Head of caudate nucleus (tissue), 42 donors: ENCODE results near the gene TRIM40.

Experiments used
- DNase-seq, 42 donors: peaks; one replicate each; pipeline versions ENCODE4 v3.0.0 to v3.0.0-alpha.2; 2020 to 2021; ENCODE audit warnings: mixed read lengths in 7 of 42
- intact Hi-C: fragments of 100-400 bp; cut with DNase I; formaldehyde crosslinking; loops from one replicate; pipeline ENCODE4 v1.15.0; 2022

The TRIM40 gene

DNA sequence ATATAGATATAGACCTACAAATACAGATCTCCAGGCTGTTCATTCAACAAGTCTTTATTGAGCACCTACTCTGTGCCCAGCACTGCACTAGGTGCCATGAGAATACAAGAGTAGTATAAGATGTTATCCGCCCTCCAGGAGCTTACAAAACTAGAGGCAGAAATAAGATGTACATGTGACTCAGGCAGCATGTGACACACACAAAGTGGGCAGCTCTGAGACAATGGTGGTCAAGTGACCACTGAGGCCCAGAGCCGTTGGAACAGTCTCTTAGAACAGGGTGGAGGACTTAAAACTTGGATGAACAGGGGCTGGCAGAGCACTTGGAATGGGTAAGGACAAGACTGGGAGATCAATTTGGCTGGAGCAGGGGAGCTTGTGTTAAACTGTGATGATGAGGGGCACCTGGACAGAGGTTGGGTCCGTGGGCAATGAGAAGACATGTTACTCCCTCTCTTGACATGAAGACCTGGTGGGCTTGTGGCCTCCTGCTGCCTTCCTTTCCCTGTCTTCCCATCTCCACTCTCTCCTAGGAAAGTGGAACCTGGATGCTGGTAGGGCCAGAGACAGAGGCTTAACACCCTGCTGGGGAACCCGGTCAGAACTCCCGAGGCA, 48.6 kb downstream of the TRIM40 start:
- DNase-seq, result no peak
- intact Hi-C loops, result no loop called here

DNA sequence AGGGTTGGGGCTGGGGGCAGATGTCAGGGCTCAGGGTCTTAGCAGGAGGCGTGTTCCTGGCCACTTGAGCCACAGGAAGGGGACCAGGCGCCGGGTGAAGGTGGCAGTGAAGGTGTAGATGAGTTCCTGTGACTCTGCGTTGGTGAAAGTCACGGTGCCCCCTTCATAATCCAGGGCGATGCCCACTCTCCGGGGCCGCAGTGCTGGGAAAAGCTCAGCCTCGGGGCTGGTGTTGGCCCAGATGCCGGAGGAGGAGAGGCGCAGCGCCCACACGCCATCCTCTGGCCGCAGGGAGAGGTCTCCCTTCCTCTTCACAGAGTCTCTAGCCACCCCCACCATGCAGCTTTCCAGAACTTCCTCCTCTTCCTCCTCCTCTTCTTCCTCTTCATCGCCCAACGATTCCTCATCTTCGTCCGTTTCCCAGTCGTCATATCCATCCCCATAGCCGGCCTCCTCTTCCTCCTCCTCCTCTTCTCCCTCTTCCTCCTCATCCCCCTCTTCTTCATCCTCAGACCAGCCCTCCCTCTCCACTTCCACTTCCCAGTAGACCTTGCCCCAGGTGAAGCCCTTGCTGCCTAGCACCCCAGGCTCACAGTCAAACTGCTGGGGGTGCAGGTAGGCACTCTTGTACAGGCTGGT, 50.0 kb downstream of the TRIM40 start:
- no peak for DNase-seq
- intact Hi-C loops, result no loop called here

DNA sequence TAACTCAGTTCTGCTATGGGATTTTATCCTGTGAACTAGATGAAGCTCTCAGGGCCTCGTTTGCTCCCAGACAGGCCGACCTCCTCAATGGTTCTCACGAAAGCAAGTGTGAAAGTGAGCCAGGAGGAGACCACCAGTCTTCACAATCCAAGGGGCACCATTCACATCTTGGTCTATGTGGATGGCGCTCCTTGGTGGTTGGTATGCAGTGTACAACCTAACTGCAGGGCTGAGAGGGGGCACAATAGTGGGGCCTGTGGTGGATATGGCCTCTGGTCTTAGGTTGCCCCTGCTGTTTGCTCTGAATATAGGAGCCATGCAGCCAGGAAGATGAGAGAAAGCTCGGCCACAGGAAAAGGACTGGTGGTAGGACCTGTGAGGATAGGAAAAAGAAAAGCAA, 52.6 kb downstream of the TRIM40 start:
- DNase-seq, result no peak
- intact Hi-C loops, result no loop called here

DNA sequence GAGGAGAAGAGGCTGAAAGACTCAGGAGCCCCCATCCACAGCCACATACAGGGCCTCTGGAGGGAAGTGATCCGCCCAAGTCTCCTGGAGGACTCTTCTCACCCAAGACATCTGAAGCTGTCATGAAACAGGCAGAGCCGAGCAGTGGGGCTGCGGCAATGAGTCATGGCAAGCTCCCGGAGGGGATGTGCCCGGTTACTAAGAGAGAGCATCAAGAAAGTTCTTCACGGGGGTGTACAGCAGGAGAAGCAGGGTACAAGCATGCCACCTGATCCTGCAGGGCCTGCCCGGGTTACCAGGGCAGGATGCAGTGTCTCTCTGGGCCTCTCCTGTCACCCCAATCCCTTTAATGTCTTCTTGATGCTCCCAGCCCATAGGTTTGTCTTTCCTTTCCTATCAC, 56.1 kb downstream of the TRIM40 start:
- peak; percentile 19 to 91 (median 68) for DNase-seq
- intact Hi-C loops, result no loop called here

DNA sequence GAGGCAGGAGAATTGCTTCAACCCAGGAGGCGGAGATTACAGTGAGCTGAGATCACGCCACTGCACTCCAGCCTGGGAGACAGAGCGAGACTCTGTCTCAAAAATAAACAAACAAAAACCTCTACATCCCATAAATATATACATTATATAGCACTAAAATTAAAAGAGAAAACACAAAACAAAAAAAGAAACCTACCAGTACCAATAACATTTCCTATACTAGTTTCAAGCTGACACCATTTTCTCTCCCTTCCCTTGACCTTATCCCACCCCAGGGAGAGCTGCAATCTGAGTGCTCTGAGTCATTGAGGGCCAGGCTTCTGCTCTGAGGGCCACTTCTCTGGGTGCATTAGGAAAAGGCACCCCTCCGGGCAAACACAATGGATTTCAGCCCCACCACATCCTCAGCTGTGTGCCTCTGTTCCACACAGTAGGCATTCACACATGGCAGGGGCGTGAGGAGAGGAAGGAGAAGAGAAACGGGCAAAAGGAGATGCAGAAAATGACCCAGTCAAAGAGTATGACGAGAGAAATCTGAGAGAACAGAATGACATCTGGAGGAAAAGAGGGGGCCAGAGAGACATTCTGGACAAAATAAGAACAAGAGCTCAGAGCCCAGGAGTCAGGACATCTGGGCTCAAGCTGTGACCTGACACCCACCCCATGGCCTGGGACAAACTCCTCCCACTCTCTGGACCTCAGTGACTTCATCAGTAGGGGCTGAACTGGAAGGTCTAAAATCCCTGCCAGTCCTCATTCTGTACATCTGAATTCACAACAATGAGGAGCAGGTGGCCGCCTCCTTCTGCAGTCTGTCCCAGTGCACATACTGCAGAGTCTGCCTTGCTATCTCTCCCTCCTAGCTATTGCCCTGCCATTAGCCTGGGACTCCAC, 59.1 kb downstream of the TRIM40 start:
- intact Hi-C loops, result no loop called here
- no peak for DNase-seq

DNA sequence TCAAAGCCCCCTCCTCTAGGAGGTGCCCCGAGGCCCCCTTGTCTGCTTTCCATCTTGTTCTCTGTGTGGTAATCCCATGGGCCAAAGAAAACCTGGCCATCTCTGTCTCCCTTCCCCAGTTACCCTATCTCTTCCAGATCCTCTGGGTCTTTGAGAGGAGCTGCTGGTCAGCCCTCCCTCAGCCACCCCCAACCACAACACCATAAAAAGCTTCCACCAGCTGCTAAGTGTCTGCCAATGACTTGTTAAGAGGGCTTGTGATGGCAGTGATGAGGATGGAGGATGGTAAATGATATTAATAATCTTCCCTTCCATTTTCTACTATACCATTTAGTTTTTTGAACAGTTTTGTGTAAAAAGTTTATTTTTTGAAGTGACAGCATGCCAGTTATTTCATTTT, 60.0 kb downstream of the TRIM40 start:
- no peak for DNase-seq
- intact Hi-C loops, result no loop called here

DNA sequence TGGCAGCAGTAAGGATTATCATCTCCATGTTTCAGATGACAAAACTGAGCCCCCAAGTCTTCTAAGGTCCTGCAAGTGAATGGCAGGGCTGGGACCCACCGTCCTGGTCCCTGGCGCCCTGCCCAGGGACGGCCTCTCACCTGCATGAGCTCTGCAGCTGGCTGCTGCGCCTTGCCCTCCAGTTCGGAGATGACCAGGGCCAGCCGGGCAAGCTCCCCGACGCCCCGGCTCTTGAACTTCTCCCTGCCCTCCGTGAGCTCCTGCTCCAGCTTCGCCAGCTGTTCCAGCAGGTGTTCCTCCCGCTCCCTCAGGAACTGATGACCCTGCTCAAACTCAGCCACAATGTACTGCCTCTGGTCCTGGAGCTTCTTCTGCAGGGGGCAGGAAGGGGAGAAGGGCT, 60.4 kb downstream of the TRIM40 start:
- intact Hi-C loops, result no loop called here
- DNase-seq, result peak in 1 of 42 donors; percentile 18
